Omental fat pad (tissue), 4 donors: ENCODE measurements around the gene SLIT1. TPM values are rescaled to one million over a fixed set of nuclear protein-coding genes. Genes with fewer than 3 reads are reported as not detected.
"Not testable (repeated sequence)": the region's sequence is repeated elsewhere in the genome, so short reads cannot be mapped to it uniquely, and the experiment has no call there.

Experiments
- ATAC-seq: fragments of 150-250 bp; one replicate; pipeline ENCODE4 v1.9.1; 2016; ENCODE audit warnings: mild to moderate bottlenecking, moderate library complexity; ENCODE audit not compliant: low FRiP score
- DNase-seq: peaks from one replicate; pipeline ENCODE4 v3.0.0-alpha.2; 2019; ENCODE audit warnings: low spot score
- total RNA-seq, 4 donors: library from RNA; depleted of rRNA; stranded (reverse); fragments of >200 nt; gene quantifications; one replicate each; pipeline ENCODE4 v1.1.0, GENCODE V29; 2016
- TF ChIP-seq, protein P1 (sequence below), 3 donors: fragments of 450-650 bp; IDR thresholded peaks; one replicate each; pipeline ENCODE4 v1.5.1; 2016 to 2017; ENCODE audit warnings: antibody characterized with exemption in 3 of 3, mild to moderate bottlenecking in 3 of 3, moderate library complexity in 2 of 3

SLIT1 gene
- total RNA-seq, 4 donors from 2014 or later = 0.12 to 1.1 (median 0.28) TPM

DNA sequence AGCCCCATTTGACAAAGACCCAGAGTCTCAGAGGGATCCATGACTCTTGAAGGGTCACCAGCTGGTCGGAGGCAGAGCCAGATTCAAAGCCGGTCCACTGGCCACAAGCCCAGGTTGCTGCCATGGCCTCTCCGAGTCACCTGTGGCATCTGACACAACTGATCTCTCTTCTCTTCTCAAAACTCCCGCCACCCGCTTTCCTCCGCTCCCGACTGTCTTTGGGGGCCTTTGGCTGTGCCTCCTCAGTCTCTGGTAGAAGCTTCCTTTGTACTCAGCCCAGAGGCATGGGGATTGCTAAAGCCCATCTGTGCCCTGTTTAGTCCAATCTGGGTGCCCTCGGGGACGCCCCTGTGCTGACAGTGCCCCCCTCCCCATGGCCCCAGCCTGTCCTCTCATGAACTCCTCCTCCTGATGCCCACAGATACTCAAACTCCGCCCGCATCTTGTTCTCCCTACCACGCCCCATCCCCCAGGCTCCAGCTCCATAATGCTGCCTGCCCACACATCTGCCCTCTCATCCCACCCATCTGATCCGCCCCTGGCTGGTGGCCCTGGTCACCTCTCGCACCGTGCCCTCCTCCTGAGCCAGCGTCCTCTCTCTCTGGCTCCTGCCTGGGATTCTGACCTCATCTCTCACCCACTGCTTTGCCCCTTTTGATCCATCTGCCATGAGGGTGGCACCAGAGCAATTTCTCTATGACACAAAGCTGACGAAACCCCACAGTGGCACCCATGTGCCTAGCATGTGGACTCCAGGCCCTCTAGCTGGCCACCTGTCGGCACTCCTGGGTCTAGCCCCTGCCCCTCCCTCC is 150.6 kb downstream of the SLIT1 start:
- DNase-seq (no peak), ATAC-seq (no peak)
- TF ChIP-seq, protein P1, sequence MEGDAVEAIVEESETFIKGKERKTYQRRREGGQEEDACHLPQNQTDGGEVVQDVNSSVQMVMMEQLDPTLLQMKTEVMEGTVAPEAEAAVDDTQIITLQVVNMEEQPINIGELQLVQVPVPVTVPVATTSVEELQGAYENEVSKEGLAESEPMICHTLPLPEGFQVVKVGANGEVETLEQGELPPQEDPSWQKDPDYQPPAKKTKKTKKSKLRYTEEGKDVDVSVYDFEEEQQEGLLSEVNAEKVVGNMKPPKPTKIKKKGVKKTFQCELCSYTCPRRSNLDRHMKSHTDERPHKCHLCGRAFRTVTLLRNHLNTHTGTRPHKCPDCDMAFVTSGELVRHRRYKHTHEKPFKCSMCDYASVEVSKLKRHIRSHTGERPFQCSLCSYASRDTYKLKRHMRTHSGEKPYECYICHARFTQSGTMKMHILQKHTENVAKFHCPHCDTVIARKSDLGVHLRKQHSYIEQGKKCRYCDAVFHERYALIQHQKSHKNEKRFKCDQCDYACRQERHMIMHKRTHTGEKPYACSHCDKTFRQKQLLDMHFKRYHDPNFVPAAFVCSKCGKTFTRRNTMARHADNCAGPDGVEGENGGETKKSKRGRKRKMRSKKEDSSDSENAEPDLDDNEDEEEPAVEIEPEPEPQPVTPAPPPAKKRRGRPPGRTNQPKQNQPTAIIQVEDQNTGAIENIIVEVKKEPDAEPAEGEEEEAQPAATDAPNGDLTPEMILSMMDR (IDR thresholded peaks at IDR 0.05) = no peak

DNA sequence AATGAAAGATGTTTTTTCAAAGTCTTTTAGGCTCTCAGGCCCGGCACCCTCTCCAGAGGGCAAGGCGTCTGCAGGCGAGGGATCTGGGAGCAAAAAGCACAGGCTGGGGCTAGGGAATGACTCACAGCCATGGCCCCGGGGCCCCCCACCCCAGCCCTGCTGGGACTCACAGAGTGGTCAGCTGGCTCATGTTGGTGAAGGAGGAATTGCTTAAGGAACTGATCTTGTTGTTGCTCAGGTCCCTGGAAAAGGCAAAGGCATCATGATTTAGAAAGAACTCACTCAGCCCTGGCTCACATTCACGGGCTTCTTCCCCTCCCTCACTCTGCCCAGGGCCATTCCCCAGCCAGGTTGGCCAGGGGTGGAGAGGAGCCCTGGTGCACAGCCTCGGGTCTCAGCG is 151.5 kb downstream of the SLIT1 start:
- no peak for DNase-seq
- TF ChIP-seq, protein P1 (IDR thresholded peaks at IDR 0.05) = no peak
- no peak for ATAC-seq

DNA sequence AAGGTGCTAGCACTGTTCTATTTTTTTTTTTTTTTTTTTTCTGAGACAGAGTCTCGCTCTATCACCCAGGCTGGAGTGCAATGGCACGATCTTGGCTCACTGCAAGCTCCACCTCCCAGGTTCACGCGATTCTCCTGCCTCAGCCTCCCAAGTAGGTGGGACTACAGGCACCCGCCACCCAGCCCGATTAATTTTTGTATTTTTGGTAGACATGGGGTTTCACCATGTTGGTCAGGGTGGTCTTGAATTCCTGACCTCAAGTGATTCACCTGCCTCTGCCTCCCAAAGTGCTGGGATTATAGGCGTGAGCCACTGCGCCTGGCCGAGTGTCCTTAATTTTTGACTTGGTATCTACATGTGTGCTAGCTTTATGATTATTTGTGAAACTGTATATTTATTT is 151.9 kb downstream of the SLIT1 start:
- ATAC-seq, DNase-seq: not testable (repeated sequence)

DNA sequence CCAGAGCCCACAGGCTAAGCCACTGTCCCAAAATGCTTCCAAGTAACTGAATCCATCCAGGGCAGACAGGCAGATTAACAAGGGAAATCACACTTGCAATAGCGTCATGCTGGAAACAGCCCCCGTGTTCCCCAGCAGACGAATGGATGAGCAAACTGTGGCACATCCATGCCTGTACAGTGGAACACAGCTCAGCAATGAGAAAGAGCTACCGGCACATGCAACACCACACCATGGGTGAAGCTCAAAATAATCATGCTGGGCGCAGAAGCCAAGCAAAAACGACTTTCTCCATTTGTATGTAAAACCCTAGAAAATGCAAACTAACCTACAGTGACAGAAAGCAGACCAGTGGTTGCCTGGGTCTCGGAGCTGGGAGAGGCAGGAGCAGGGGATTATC is 153.1 kb downstream of the SLIT1 start:
- no peak for DNase-seq
- TF ChIP-seq, protein P1 (IDR thresholded peaks at IDR 0.05) = no peak
- ATAC-seq = no peak

DNA sequence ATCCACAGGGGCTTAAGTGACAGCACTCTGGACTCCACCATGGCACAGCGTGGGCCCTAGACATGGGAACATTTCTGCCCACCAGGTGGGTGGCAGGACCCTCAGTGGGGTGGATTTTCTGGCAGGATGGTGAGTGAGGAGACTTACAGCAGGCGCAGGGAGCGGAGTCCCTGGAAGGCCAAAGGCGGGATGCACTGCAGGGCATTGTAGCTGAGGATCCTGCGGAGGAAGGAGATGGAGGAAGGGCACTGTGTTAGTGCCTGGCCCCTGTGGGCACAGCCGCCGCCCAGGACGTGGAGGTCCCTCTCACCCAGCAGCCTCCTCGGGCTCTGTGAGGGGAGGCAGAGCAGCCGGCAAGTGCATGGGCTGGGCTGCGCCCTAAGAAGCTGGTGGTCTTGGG is 154.3 kb downstream of the SLIT1 start:
- no peak for DNase-seq
- no peak for ATAC-seq
- TF ChIP-seq, protein P1 (IDR thresholded peaks at IDR 0.05) = no peak

DNA sequence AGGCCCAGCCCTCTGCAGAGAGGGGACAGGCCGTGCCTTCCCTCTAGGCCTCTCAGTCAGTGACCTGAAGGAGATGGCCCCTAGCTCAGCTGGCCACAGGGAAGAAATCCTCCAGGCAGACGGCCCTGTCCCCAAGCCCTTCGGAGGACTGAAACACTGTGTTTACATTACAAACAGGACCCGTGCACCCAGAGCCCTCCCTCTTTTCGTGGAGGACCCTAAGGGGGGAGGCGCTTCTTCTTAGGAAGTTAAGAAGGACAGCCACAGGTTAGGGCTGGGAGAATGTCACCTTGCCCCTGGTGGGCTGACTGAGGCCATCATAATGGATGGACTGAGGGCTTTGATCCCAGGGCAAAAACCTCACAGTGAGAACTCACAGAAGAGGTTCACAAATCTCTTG is 154.9 kb downstream of the SLIT1 start:
- TF ChIP-seq, protein P1 (IDR thresholded peaks at IDR 0.05) = no peak
- no peak for ATAC-seq
- no peak for DNase-seq

DNA sequence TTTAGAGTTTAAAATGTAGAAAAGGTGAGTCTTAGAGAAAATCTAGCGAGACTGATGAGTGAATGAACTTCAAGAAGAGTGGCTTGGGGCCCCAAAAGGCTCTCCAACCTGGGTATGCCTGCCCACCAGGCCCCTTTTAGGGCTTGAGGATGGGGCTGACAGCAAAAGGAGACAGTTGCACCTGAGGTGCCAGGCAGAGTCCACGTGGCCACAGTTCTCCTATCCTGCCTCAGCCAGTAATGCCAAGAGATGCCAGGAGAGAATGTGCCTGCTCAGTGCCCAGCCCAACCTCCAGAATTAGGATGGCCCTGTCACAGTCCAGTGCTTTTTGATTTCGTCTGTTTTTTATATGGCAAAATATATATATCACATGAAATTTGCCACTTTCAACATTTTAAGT is 156.5 kb downstream of the SLIT1 start:
- TF ChIP-seq, protein P1 (IDR thresholded peaks at IDR 0.05) = no peak
- no peak for DNase-seq
- ATAC-seq = no peak
